Activated T-helper 1 cell treated with anti-CD3 and anti-CD28 coated beads, Interleukin-2, amount 50 U/mL, for 16 hours (primary cell): ENCODE results near the gene CCL17.
"Not testable (repeated sequence)": the region's sequence is repeated elsewhere in the genome, so short reads cannot be mapped to it uniquely, and the experiment has no call there.

ENCODE experiments used
- DNase-seq, 2 donors: peaks; one replicate each; pipeline ENCODE4 v3.0.0-alpha.2; 2020; ENCODE audit warnings: low read depth in 1 of 2, low spot score in 1 of 2

Gene CCL17

DNA sequence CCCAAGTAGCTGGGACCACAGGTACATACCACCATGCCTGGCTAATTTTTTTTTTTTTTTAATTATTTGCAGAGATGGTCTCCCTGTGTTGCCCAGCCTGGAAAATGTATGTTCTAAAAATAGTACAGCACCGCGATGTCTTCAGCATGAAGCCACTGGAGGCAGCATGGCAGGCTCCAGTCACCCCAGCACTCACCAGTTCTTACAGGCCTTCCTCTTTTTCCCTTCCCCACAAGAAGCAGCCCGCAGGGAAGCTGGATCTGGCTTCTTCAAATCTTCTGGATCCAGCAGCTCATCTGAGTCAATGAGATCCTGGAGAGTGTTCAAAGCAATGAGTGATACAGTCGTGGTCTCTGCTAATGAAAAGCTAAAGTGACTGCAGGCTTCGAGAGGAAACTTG is 26.4 kb downstream of the CCL17 start:
- DNase-seq = no peak

DNA sequence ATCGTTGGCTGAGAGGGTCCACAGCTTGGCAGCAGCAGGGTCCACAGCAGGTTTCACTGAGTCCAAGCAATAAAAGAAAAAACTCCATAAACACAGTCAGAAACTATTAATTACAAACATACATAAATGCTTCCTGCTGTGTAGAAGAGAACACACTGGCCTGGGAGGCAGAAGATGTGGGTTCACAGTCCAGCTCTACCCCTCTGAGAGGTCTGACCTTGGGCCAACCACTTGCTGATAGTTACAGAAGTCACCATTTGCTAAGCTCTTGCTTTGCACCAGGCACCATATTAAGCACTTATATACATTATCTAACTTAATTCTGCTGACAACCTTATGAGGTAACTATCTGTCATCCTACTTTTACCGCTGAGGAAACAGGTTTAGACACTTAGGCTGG is 27.9 kb downstream of the CCL17 start:
- no peak for DNase-seq

DNA sequence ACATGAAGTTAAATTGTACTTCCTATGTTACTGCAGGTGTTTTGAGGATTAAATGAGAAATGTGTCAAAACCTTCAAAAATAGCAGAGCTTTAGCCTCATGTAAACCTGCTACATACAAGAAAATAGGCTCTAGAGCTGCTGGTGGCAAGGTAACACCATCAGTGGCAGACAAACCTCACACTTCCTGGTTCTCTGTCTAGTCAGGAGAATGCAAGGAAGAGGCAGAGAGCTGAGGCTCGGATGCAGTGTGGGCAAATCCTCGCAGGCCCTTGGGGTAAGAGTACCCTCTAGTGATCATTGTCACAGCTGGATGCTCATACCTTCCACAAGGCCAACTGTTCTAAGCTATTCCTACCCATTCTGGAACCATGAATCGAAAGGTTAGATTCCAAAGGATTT is 28.4 kb downstream of the CCL17 start:
- no peak for DNase-seq

DNA sequence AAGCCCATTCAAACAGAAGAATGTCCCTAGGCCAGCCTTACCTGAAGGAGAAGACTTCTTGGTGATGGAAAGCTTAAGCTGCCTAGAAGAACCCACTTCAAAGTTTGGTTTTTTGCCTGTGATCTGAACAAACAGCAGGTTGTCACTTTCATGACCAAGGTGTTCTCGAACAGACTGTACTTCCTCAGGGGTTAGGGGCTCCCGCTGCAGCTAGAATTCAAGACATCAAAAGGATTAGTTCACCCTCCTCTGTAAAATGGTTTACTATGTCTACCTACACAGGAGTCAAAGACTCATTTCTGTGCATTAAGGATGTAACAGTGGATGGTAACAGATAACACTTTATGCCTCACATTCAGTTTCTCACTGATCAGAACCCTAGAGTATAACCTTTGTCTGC is 29.4 kb downstream of the CCL17 start:
- DNase-seq = no peak

DNA sequence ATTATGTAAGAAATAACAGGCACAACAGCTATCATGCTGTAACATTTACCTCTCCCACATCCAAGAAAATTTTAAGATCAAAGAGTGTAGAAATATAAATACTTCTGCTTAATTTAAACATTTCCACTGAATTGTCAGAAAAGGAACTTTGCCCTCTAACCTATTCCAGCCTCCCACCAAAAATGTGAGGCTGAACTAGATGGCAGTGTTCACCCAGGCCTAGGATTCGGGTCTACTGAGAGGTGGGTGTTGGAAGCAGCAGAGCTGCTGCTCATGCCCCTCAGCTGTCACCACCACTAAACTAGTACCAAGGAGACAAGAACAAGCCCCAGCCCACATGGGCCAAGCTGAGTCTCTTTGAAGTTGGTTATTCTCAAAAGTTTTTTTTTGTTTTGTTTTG is 31.3 kb downstream of the CCL17 start:
- DNase-seq = no peak

DNA sequence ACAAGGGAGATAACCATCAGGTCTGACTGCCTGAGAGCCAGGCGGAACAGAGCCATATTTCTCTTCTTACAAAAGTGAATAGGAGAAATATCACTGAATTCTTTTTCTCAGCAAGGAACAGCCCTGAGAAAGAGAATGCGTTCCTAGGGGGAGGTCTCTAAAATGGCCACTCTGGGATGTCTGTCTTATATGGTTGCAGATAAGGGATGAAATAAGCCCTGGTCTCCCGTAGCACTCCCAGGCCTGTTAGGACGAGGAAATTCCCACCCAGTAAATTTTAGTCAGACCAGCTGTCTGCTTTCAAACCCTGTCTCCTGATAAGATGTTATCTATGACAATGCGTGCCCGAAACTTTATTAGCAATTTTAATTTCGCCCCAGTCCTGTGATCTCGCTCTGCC is 35.4 kb downstream of the CCL17 start:
- DNase-seq = not testable (repeated sequence)

DNA sequence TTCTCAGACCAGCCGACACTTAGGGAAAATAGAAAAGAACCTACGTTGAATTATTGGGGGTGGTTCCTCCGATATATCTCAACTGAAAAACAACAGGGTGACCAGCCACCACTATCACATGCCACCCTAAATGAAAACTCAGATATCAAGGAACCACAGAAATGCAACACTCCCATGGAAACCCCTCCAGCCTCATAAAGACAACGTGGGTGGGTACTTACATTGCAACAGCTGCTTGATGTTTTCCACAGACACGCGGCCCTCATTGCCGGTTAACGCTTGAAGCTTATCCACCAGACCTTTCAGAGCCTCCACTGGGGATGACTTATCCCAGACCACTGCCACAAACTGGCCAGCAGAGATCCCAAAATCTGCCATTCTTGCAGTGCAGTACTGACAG is 36.0 kb downstream of the CCL17 start:
- DNase-seq = not testable (repeated sequence)

DNA sequence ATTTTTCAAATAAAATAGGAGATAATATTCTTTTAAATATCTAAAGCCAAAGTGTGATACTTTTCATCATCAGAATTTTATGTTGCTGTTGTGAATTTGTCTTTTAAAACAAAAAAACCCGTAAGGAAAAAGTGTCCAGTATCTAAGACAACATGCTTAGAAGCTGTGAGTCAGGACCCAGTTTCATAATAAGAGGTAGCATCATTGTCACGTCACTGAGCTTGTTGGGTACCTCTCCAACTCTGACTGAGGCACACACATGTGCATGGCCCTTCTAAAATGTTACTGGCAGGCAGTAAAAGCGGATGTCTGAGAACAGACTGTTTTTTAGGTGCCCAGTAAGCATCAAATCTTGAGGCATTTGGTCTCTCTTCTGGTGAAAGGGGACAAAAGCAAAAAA is 40.1 kb downstream of the CCL17 start:
- DNase-seq = no peak

DNA sequence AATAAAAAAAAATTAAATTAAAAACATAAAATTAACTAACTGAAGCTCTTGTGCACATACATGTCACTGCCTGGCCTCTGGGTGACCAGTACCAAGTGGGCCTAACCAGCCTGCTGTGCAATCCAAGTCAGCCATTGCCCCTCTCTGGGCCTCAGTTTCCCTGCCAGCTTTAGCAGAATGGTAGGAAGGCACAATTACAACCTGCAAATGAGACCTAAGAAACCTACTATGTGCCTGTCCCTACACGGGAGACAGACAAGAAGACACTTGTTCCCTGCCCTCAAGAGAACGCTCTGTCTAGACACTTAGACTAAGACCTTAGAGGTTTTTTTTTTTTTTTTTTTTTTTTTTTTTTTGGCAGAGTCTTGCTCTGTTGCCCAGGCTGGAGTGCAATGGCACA is 40.9 kb downstream of the CCL17 start:
- DNase-seq = no peak

DNA sequence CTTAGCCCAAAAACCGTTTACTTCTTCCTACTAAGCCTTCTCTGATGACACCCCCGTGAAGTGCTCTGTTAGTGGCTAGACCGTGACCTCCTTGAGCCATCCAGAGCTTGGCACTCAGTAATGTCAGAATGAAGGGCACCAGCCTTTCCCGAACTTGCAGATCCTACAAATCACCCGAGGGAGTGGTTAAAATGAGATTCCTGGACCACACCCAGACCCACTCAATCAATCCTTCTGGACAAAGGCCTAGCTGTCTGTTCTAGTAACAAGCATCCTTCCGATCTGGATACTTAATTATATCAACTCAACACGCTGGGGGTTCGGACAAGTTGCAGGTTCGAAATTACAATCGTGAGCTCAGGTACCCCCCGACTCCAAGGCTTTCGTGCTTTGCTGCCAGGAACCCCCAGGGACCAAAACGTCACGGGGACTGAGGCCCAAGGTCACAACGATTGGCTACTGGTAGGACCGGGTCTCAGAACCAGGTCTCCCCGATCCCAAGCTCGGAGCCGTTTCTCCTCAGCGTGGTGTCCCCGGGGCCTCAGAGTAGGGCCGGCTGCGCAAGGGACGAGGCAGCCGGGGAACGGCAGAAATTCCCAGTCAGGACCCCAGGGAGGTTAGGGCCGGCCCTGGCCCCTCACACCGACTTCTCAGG is 42.1 kb downstream of the CCL17 start:
- DNase-seq = no peak

DNA sequence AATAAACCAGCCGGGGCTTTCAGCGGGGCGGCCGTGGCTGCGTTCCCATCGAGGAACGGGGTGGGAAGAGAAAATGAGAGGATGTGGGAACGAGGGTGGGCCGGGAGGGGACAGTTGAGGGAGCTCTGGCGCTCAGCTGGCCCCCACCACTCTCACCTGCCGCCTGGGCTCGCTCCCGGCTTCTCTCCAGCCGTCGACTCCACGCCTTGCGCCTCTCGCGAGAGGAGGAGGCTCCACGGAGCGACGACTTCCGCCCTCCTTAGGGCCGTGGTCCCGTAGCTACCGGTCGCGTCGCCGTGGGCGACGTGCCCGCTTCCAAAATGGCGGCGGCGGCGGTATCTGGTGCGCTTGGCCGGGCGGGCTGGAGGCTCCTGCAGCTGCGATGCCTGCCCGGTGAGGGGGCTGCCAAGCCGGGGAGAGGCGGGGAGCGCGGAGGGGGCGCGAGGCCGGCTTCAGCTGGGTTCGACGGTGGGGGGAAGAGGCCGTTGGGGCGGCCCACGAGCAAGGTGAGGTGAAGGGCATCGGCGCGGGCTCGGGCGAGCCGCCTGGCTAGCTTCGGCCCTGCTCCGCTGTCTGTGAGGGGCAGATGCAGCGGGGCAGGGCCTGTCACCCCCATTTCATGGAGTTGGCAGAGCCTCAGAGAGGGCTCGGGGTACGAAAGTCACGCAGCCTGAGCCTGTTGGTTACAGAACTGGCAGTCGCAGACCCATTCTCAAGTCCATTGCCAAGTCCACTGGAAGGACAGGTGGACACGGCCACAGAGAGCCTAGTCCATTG is 42.8 kb downstream of the CCL17 start, which contains the start of the genes CIAPIN1 and COQ9:
Gene CIAPIN1 (minus strand): TSS at position 200 of the 777 bp plus-strand sequence. CDS start 6,457 bp downstream, outside the sequence.
Gene COQ9 (plus strand): TSS at position 294 of the 777 bp plus-strand sequence. CDS start 27 bp downstream, at position 321.
- DNase-seq = peak; percentile 85

DNA sequence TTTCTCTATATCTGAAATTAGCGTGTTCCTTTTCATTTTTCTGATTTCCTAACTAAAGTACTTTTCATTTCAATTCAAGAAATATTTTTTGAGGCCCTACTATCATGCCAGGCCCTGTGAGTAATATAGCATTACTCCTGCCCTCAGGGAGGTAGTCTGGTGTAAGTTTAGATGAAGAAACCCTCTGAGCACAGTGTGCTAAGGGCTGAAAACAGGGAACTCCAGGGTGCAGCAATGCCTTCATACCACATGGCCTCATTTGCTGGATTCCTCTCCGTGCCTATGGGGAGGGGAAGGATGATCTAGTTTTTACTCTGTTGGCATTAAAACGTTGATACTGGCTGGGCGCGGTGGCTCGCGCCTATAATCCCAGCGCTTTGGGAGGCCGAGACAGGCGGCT is 47.5 kb downstream of the CCL17 start:
- DNase-seq = no peak

DNA sequence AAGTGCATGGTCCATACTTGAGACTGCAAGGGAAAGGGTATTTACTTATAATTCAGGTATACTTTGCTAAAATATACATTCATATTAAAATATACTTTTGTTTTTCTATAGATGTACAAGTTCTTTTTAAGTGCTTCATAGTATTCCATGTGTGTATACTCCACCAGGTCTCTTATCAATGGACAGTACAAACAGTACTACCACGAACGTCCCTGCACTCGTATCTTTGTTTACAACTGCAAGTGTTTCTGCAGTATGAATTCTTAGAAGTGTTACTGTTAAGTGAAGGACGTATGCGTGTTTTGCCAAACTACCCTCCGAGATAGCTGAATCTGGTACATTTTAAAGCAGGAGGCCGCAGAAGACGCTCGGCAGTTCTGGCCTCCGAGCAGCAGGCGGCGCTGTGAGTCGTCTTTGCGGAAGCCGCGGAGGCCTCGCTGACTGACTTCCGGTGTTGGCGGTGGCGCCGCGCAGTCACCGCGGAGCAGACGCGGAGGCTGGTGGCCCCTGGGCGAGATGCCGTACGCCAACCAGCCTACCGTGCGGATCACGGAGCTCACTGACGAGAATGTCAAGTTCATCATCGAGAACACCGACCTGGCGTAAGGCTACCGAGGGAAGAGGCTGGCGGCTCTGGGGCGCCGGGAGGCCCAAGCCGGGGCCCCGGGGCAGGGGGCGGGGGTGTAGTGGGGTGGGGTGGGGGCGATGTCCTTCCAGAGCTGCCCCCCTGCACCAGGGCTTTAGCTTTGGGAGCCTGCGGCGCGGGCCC is 57.8 kb downstream of the CCL17 start, which contains the start of gene POLR2C:
Gene POLR2C (plus strand): TSS at position 471 of the 769 bp plus-strand sequence. CDS start 46 bp downstream, at position 517.
- peak; percentile 90 to 94 for DNase-seq

DNA sequence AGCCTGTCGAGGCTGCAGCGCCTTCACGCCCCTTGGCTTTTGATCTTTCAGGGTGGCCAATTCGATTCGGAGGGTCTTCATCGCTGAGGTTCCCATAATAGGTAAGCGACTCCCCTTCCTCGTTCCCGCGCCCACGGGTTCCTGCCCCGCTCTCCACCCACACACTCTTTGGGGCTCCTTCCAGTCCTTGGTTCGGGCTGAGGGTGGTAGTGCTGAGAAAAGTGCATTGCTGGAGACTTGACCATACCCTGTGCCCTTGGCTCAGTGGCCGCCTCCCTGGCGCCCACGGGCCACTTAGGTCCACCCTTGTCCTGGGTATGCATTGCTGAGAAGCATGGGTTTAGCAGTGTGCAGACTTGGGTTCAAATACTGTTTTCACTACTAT is 58.4 kb downstream of the CCL17 start:
- no peak for DNase-seq

DNA sequence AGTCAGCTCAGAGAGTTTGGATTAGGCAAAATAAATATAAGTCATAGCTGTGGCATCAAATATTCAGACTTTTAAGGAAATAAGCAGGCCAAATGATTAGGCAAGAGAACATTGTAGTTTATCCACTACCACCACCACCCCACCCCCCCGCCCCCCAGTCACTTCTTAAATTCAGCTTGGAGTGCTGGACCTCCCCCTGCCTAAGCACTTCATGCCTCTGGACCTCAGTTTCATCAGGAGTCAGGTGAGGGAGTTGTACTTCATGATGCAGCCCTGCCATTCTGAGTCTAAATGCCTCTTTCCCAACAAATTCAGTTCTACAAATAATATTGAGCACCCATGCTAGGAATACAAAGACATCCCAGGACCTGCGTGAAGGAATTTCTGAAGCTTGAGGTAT is 60.0 kb downstream of the CCL17 start:
- DNase-seq = no peak
